ENCODE measurements around the gene DAAM1. TPM values are rescaled to one million over a fixed set of nuclear protein-coding genes. Genes with fewer than 3 reads are reported as not detected.

DAAM1 gene
- total and polyA plus RNA-seq, 3 experiments from 2014 or later, result 9.3 to 14.4 (median 12.3) TPM

- H3K27ac Mint-ChIP-seq, result no peak overlapping the region
- CTCF ChIA-PET, result no interaction called here
- H3K36me3 ChIP-seq (ENCODE audit: insufficient read depth, low read length), result no peaks in the 10 kb centered on the region
These were observed 150.3 kb downstream of the DAAM1 start for GRCh38 chr14:59338761-59339160.

DNA sequence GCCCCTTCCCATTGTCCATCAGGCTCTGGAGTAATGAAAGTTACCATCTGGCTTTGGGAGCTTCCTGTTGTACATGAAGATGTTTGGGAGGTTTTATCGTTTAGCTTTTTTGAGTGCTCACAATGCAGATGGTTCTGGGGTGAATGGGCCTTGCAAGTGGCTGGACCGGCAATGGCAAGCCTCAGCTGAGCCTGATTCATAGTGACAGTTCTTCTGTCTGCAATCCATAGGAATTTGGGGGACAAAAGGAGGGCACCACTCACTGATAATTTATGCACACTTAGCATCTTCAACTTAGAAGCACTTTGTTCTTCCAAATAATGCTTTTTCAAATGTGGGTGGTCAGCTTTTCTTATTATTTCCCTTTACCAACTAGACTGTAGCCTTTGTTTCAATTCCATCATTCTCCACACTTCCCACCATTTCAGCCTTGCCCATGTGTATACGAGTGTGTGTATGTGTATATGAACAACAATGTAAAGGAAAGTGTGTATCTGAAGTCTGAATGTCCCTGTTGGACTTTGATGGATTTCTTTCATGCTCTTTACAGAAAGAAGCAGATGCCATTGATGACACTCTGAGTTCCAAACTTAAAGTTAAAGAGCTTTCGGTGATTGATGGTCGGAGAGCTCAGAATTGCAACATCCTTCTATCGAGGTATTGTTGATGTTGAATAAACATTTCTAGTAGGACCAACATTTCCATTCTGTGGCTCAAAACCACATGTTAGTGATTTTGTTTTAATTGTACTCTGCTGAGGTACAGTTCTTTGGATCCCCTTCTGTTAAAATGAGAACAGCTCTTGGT, 151.3 kb downstream of the DAAM1 start:
- H3K36me3 ChIP-seq (ENCODE audit: insufficient read depth, low read length), result no peaks in the 10 kb centered on the region
- H3K4me1 ChIP-seq (ENCODE audit: insufficient read depth, low read length), result no peaks in the 10 kb centered on the region
- Mint-ChIP-seq H3K27me3 (no peaks in the 10 kb centered on the region), H3K9me3 (no peaks in the 10 kb centered on the region), H3K4me3 (no peak overlapping the region), H3K4me1 (no peaks in the 10 kb centered on the region), H3K27ac (peak overlapping the region in 1 of 8 donors; percentile 6), H3K36me3 (peaks cover 12 to 38% (median 12%) of the 10 kb centered on the region in 3 donors)
- ChIA-PET CTCF (no interaction called here), POLR2A (no interaction called here)
- no peaks in the 10 kb centered on the region for H3K9me3 ChIP-seq (ENCODE audit: low read length)
- no peak overlapping the region for H3K4me3 ChIP-seq (ENCODE audit: low read length)
- DNase-seq, result no peak
- H3K27me3 ChIP-seq (ENCODE audit: insufficient read depth, low read length, poor library complexity, severe bottlenecking), result no peaks in the 10 kb centered on the region
- H3K27ac ChIP-seq (ENCODE audit: low read depth, low read length), result no peak overlapping the region

More at GRCh38 chr14:59338761-59339160, 150.3 kb downstream of the DAAM1 start:
- no peak overlapping the region for H3K27ac ChIP-seq (ENCODE audit: low read depth, low read length)
- POLR2A ChIA-PET, result no interaction called here
- Mint-ChIP-seq H3K27me3 (no peaks in the 10 kb centered on the region), H3K9me3 (no peaks in the 10 kb centered on the region), H3K36me3 (peaks cover 12 to 41% (median 16%) of the 10 kb centered on the region in 3 donors), H3K4me1 (no peaks in the 10 kb centered on the region), H3K4me3 (no peak overlapping the region)
- no peak for DNase-seq
- H3K4me1 ChIP-seq (ENCODE audit: insufficient read depth, low read length), result no peaks in the 10 kb centered on the region
- H3K27me3 ChIP-seq (ENCODE audit: insufficient read depth, low read length, poor library complexity, severe bottlenecking), result no peaks in the 10 kb centered on the region
- H3K9me3 ChIP-seq (ENCODE audit: low read length), result no peaks in the 10 kb centered on the region
- no peak overlapping the region for H3K4me3 ChIP-seq (ENCODE audit: low read length)

- no peaks in the 10 kb centered on the region for H3K27me3 ChIP-seq (ENCODE audit: insufficient read depth, low read length, poor library complexity, severe bottlenecking)
- Mint-ChIP-seq H3K4me1 (no peaks in the 10 kb centered on the region), H3K4me3 (no peak overlapping the region), H3K36me3 (peaks cover 9 to 42% (median 12%) of the 10 kb centered on the region in 3 donors), H3K27ac (no peak overlapping the region), H3K27me3 (no peaks in the 10 kb centered on the region), H3K9me3 (no peaks in the 10 kb centered on the region)
- ChIA-PET POLR2A (no interaction called here), CTCF (no interaction called here)
- H3K4me3 ChIP-seq (ENCODE audit: low read length), result no peak overlapping the region
- H3K9me3 ChIP-seq (ENCODE audit: low read length), result no peaks in the 10 kb centered on the region
- H3K4me1 ChIP-seq (ENCODE audit: insufficient read depth, low read length), result no peaks in the 10 kb centered on the region
- H3K27ac ChIP-seq (ENCODE audit: low read depth, low read length), result no peak overlapping the region
- H3K36me3 ChIP-seq (ENCODE audit: insufficient read depth, low read length), result no peaks in the 10 kb centered on the region
- DNase-seq, result no peak
These were observed 153.5 kb downstream of the DAAM1 start for GRCh38 chr14:59341858-59342477.

GRCh38 chr14:59342516-59343484, 154.3 kb downstream of the DAAM1 start:
- H3K4me3 Mint-ChIP-seq, result no peak overlapping the region
- Histone ChIP-seq H3K9me3 (ENCODE audit: low read length) (no peaks in the 10 kb centered on the region), H3K4me1 (ENCODE audit: insufficient read depth, low read length) (no peaks in the 10 kb centered on the region), H3K27ac (ENCODE audit: low read depth, low read length) (no peak overlapping the region), H3K4me3 (ENCODE audit: low read length) (no peak overlapping the region), H3K27me3 (ENCODE audit: insufficient read depth, low read length, poor library complexity, severe bottlenecking) (no peaks in the 10 kb centered on the region), H3K36me3 (ENCODE audit: insufficient read depth, low read length) (no peaks in the 10 kb centered on the region)
- no peak overlapping the region for H3K27ac Mint-ChIP-seq
- H3K36me3 Mint-ChIP-seq, result peaks cover 7 to 48% (median 12%) of the 10 kb centered on the region in 3 donors
- DNase-seq, result no peak
- ChIA-PET CTCF (no interaction called here), POLR2A (no interaction called here)
- H3K27me3 Mint-ChIP-seq, result no peaks in the 10 kb centered on the region
- H3K9me3 Mint-ChIP-seq, result no peaks in the 10 kb centered on the region
- no peaks in the 10 kb centered on the region for H3K4me1 Mint-ChIP-seq

DNA sequence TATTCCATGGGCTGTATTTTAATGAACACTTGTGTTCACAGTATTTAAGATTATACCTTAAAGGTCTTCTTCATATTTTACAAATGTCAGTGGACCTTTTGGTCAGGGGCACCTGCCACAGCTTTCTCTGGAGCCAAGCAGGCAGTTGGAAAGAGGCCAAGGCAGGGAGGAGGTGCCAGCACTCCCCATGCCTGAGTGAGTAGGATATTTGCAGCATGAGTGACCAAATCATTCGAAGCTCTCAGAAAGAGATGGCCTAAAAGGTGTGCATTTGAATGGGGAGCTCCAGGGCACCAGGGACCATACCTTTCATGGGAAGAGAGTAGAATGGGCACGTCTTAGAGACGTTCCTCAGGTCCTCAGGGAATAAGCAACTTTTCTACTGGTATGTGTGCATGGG, 155.1 kb downstream of the DAAM1 start:
- ChIA-PET POLR2A (no interaction called here), CTCF (no interaction called here)
- H3K27ac Mint-ChIP-seq, result no peak overlapping the region
- Histone ChIP-seq H3K9me3 (ENCODE audit: low read length) (no peaks in the 10 kb centered on the region), H3K4me1 (ENCODE audit: insufficient read depth, low read length) (no peaks in the 10 kb centered on the region), H3K27me3 (ENCODE audit: insufficient read depth, low read length, poor library complexity, severe bottlenecking) (no peaks in the 10 kb centered on the region), H3K27ac (ENCODE audit: low read depth, low read length) (no peak overlapping the region), H3K36me3 (ENCODE audit: insufficient read depth, low read length) (no peaks in the 10 kb centered on the region), H3K4me3 (ENCODE audit: low read length) (no peak overlapping the region)
- H3K4me3 Mint-ChIP-seq, result no peak overlapping the region
- no peaks in the 10 kb centered on the region for H3K27me3 Mint-ChIP-seq
- H3K36me3 Mint-ChIP-seq, result peaks cover 11 to 55% (median 12%) of the 10 kb centered on the region in 3 donors
- no peaks in the 10 kb centered on the region for H3K4me1 Mint-ChIP-seq
- no peak for DNase-seq
- no peaks in the 10 kb centered on the region for H3K9me3 Mint-ChIP-seq

DNA sequence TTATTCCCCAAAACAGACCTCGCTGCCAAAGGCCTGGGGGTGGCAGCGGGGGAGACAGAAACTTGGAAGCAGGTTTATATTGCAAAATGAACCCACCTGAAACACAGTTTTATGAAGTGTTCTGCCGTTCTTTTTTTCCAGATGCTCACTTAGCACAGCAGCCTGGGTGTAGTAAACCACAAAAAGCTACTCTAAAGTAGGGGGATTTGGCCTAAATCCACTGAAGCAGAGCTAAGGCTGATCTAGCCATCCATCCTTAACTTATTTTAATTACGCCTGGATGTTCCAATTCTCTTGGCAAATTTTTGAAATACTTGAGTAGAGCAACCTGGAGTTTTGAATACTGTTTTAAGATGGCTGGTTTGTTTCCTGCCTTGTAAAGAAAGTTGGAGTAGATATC, 155.5 kb downstream of the DAAM1 start:
- Mint-ChIP-seq H3K4me1 (no peaks in the 10 kb centered on the region), H3K9me3 (no peaks in the 10 kb centered on the region), H3K4me3 (no peak overlapping the region), H3K27me3 (no peaks in the 10 kb centered on the region), H3K27ac (no peak overlapping the region), H3K36me3 (peaks cover 11 to 55% (median 12%) of the 10 kb centered on the region in 3 donors)
- no peak for DNase-seq
- ChIA-PET POLR2A (no interaction called here), CTCF (no interaction called here)
- Histone ChIP-seq H3K9me3 (ENCODE audit: low read length) (no peaks in the 10 kb centered on the region), H3K4me3 (ENCODE audit: low read length) (no peak overlapping the region), H3K27ac (ENCODE audit: low read depth, low read length) (no peak overlapping the region), H3K36me3 (ENCODE audit: insufficient read depth, low read length) (no peaks in the 10 kb centered on the region), H3K4me1 (ENCODE audit: insufficient read depth, low read length) (no peaks in the 10 kb centered on the region), H3K27me3 (ENCODE audit: insufficient read depth, low read length, poor library complexity, severe bottlenecking) (no peaks in the 10 kb centered on the region)

DNA sequence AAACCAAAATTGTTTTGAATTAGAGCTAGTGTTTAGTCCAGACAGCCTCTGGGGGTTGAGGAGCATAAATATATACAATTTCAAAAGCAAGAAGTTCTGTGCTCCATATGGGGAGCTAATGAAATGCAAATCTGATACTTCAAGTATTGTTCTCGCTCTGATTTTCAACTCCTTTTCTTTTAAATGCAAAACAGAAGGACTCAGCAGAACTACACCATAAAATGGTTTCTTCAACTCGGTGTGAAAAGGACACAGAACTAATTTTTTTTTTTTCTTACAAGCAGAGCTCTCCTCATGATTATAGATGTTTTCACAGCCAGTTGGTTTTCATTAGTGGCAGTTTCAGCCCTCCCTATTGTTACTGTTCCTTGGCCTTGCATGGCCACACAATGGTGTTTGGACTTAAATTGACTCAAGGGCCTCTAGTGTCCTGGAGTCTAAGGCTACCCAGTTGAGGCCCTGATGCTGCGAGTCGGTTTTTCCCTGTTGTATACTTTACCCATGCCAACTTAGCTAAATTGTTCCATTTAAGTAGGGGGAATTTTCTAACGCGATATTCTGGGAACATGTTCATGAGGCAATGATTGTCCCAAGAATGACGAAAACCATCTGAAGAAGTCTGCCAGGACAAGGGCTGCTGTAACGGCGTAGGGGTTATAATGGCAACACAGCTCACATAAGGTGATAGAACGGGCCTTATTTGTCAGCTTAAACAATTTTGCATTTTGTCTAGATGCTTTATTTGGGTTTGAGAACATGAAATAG, 156.4 kb downstream of the DAAM1 start:
- no peaks in the 10 kb centered on the region for H3K4me1 Mint-ChIP-seq
- DNase-seq, result no peak
- H3K4me3 Mint-ChIP-seq, result no peak overlapping the region
- H3K27ac Mint-ChIP-seq, result no peak overlapping the region
- H3K9me3 ChIP-seq (ENCODE audit: low read length), result no peaks in the 10 kb centered on the region
- H3K9me3 Mint-ChIP-seq, result no peaks in the 10 kb centered on the region
- POLR2A ChIA-PET, result interaction anchor here (0.5 kb wide), 1 partner anchor 469 kb away, joined by 3 read pairs; no protein-coding TSS in a partner anchor
- no peaks in the 10 kb centered on the region for H3K36me3 ChIP-seq (ENCODE audit: insufficient read depth, low read length)
- CTCF ChIA-PET, result no interaction called here
- no peaks in the 10 kb centered on the region for H3K27me3 Mint-ChIP-seq
- no peak overlapping the region for H3K4me3 ChIP-seq (ENCODE audit: low read length)
- no peaks in the 10 kb centered on the region for H3K4me1 ChIP-seq (ENCODE audit: insufficient read depth, low read length)
- H3K27me3 ChIP-seq (ENCODE audit: insufficient read depth, low read length, poor library complexity, severe bottlenecking), result no peaks in the 10 kb centered on the region
- H3K36me3 Mint-ChIP-seq, result peaks cover 8 to 47% (median 10%) of the 10 kb centered on the region in 3 donors
- no peak overlapping the region for H3K27ac ChIP-seq (ENCODE audit: low read depth, low read length)
